KMS-11 (cell line): ENCODE data around the gene KCTD3.

Source experiments
- H2AFZ ChIP-seq: fragments of 200-600 bp; sonication (generic); 2 replicates; pipeline ENCODE4 v1.6.1; 2016; ENCODE audit warnings: antibody characterized with exemption, mixed run types, low read depth
- H3K27ac ChIP-seq: fragments of 200-600 bp; sonication (generic); 2 replicates; pipeline ENCODE4 v1.6.1; 2016; ENCODE audit warnings: mild to moderate bottlenecking, mixed run types
- H3K27me3 ChIP-seq: fragments of 200-600 bp; sonication (generic); 2 replicates; pipeline ENCODE4 v1.6.1; 2017; ENCODE audit warnings: mild to moderate bottlenecking, low read depth, mixed run types, moderate library complexity; ENCODE audit not compliant: insufficient read depth
- H3K36me3 ChIP-seq: fragments of 200-600 bp; sonication (generic); 2 replicates; pipeline ENCODE4 v1.6.1; 2017; ENCODE audit warnings: mild to moderate bottlenecking, mixed run types; ENCODE audit not compliant: insufficient read depth
- H3K4me1 ChIP-seq: fragments of 200-600 bp; sonication (generic); 2 replicates; pipeline ENCODE4 v1.6.1; 2016; ENCODE audit warnings: mild to moderate bottlenecking, low read depth, mixed run types; ENCODE audit not compliant: poor library complexity, severe bottlenecking
- H3K4me2 ChIP-seq: fragments of 200-600 bp; sonication (generic); 2 replicates; pipeline ENCODE4 v1.7.0; 2016; ENCODE audit warnings: mild to moderate bottlenecking, mixed run types
- H3K4me3 ChIP-seq: fragments of 200-600 bp; sonication (generic); IDR thresholded peaks from 2 replicates; pipeline ENCODE4 v1.6.1; 2017; ENCODE audit warnings: low read depth, low read length, mixed read lengths; ENCODE audit not compliant: insufficient read depth
- H3K79me2 ChIP-seq: fragments of 200-600 bp; sonication (generic); 2 replicates; pipeline ENCODE4 v1.6.1; 2016; ENCODE audit warnings: low read depth, mixed run types; ENCODE audit not compliant: insufficient read depth
- H3K9ac ChIP-seq: fragments of 200-600 bp; sonication (generic); 2 replicates; pipeline ENCODE4 v1.6.1; 2016; ENCODE audit warnings: mild to moderate bottlenecking, mixed run types
- H4K20me1 ChIP-seq: fragments of 200-600 bp; sonication (generic); 2 replicates; pipeline ENCODE4 v1.6.1; 2016; ENCODE audit warnings: mild to moderate bottlenecking, mixed run types; ENCODE audit not compliant: insufficient read depth
- TF ChIP-seq, protein P1 (sequence below): fragments of 200-600 bp; sonication (generic); conservative IDR thresholded peaks from 2 replicates; pipeline ENCODE4 v1.6.1; 2017; ENCODE audit warnings: low read depth, mild to moderate bottlenecking, antibody characterized with exemption, low read length, moderate library complexity, mixed read lengths

The KCTD3 gene

DNA sequence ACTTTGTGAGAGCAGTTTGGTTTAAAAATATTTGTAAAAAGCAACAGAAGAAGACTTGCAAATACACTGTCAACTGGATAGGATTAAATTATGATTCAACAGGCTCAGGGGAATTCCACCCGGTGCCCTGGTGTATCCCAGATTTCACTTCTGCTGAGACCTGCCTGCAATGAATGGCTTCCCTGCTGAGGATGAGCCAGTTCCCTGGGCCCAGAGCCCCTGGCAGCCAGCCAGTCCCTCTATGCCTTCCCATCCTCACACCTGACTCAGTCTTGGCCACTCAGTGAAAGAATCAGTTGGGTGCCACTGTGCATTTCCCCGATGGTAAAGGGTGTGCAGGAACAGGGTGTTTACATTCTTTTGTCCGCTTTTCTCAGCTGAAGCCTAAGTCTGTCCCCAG is 64.4 kb downstream of the KCTD3 start:
- Histone ChIP-seq H3K27me3 (no peaks in the 10 kb centered on the region), H3K4me1 (no peaks in the 10 kb centered on the region), H2AFZ (no peak overlapping the region), H3K9ac (no peak overlapping the region), H3K36me3 (no peaks in the 10 kb centered on the region), H4K20me1 (no peaks in the 10 kb centered on the region), H3K4me2 (no peak overlapping the region), H3K27ac (no peak overlapping the region), H3K4me3 (no peak overlapping the region), H3K79me2 (no peaks in the 10 kb centered on the region)
- TF ChIP-seq, protein P1, sequence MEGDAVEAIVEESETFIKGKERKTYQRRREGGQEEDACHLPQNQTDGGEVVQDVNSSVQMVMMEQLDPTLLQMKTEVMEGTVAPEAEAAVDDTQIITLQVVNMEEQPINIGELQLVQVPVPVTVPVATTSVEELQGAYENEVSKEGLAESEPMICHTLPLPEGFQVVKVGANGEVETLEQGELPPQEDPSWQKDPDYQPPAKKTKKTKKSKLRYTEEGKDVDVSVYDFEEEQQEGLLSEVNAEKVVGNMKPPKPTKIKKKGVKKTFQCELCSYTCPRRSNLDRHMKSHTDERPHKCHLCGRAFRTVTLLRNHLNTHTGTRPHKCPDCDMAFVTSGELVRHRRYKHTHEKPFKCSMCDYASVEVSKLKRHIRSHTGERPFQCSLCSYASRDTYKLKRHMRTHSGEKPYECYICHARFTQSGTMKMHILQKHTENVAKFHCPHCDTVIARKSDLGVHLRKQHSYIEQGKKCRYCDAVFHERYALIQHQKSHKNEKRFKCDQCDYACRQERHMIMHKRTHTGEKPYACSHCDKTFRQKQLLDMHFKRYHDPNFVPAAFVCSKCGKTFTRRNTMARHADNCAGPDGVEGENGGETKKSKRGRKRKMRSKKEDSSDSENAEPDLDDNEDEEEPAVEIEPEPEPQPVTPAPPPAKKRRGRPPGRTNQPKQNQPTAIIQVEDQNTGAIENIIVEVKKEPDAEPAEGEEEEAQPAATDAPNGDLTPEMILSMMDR, result no peak

DNA sequence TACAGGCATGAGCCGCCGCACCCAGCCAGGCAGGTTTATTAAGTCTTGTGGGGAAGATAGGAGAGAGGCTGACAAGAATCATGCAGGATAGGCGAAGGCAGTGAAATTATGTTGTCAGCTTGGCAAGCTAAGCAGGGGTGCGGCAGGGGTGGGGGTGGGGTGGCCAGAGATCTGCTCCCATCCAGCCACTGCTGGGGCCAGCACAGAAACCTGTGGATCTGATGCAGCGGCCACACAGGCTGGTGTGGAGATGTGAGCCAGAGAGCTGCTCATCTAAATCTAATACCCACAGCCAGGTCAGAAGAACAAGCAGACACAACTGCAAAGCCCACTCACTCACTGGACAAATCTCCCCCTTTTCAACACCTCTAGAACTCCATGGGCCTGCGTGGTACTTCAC is 68.7 kb downstream of the KCTD3 start:
- Histone ChIP-seq H3K4me3 (no peak overlapping the region), H3K79me2 (no peaks in the 10 kb centered on the region), H3K4me1 (no peaks in the 10 kb centered on the region), H4K20me1 (no peaks in the 10 kb centered on the region), H2AFZ (no peak overlapping the region), H3K27me3 (no peaks in the 10 kb centered on the region), H3K9ac (no peak overlapping the region), H3K4me2 (no peak overlapping the region), H3K27ac (no peak overlapping the region), H3K36me3 (no peaks in the 10 kb centered on the region)
- TF ChIP-seq, protein P1, result no peak

DNA sequence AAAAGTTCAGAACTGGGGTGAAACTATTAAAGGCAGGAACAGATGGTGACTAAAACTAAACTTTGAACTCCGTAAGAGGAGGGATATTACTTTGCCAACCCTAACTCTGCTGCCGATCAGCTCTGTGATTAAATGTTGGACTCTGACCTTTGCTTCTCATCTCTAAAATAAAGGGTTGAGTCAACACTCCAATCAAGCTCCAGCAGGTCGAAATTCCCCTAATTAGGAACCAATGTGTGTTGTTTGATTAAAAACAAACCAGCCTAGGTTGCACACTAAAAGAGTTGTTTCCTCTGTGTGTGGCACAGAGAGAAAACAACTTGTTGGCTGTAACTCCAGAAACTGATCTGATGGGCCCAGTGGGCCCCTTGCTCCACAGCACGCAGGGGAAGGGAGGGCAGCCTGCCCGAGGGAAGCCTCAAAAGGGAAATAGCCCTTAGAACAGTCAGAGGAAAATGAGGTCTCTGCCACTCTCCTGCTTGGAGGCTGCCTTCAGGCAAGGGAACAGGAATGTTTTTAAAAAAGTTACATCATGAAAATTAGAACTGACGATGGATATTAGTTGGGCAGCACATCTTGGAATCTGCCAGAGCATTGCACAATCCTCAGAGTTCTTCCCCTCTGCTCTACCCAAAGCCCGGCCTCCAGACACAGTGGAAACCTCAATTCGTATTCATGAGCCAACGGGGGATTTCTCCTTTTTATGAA is 69.3 kb downstream of the KCTD3 start:
- H3K4me2 ChIP-seq, result no peak overlapping the region
- H3K27ac ChIP-seq, result no peak overlapping the region

DNA sequence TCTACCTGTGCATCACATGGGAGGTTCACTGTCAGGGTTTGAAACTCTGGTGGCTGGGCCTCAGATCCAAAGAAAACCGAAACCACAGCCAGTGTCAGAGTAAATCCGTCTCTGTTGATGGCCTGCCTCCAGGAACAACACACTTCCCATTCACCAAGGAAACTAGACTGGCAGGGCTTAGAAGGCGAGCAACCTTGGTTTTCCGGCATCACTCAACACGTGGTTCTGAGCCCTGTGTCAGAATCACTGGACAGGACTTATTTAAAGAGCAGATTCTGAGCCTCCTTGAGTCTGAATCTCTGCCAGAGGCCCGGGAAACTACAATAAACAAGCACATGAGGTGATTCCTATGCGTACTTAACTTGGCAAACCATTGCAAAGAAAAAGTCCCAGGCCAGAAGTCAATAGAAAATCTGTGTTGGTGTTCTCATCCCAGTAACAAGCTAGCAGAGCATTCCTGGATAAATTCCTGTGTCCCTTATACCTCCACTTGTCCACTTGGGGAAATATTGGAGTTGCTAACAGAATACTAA is 70.0 kb downstream of the KCTD3 start:
- Histone ChIP-seq H4K20me1 (no peaks in the 10 kb centered on the region), H3K9ac (no peak overlapping the region), H3K4me1 (no peaks in the 10 kb centered on the region), H3K27ac (no peak overlapping the region), H3K4me2 (no peak overlapping the region), H3K27me3 (no peaks in the 10 kb centered on the region), H3K36me3 (no peaks in the 10 kb centered on the region), H3K4me3 (no peak overlapping the region), H2AFZ (no peak overlapping the region), H3K79me2 (no peaks in the 10 kb centered on the region)
- TF ChIP-seq, protein P1, result no peak

More for the DNA sequence above, 69.3 kb downstream of the KCTD3 start:
- no peak overlapping the region for H2AFZ ChIP-seq
- no peaks in the 10 kb centered on the region for H3K79me2 ChIP-seq
- TF ChIP-seq, protein P1, result no peak
- H4K20me1 ChIP-seq, result no peaks in the 10 kb centered on the region
- H3K4me3 ChIP-seq, result no peak overlapping the region
- H3K4me1 ChIP-seq, result no peaks in the 10 kb centered on the region
- H3K27me3 ChIP-seq, result no peaks in the 10 kb centered on the region
- no peak overlapping the region for H3K9ac ChIP-seq
- H3K36me3 ChIP-seq, result no peaks in the 10 kb centered on the region
